DND-41 (cell line): ENCODE results near the gene CDX1.

Experiments
- EZH2 ChIP-seq: IDR thresholded peaks from 3 replicates; pipeline ENCODE4 v1.6.1; 2012; ENCODE audit warnings: borderline replicate concordance, low read depth, mild to moderate bottlenecking, moderate library complexity, low read length, inconsistent platforms; ENCODE audit not compliant: severe bottlenecking
- TF ChIP-seq, protein P1 (sequence below): IDR thresholded peaks from 2 replicates; pipeline ENCODE4 v1.5.1; 2012; ENCODE audit warnings: borderline replicate concordance, low read length, moderate library complexity, mild to moderate bottlenecking; ENCODE audit not compliant: poor library complexity, severe bottlenecking; ENCODE audit errors: extremely low read depth

GRCh38 chr5:150230842-150231241 lies 64.3 kb downstream of the CDX1 start:
- TF ChIP-seq, protein P1, sequence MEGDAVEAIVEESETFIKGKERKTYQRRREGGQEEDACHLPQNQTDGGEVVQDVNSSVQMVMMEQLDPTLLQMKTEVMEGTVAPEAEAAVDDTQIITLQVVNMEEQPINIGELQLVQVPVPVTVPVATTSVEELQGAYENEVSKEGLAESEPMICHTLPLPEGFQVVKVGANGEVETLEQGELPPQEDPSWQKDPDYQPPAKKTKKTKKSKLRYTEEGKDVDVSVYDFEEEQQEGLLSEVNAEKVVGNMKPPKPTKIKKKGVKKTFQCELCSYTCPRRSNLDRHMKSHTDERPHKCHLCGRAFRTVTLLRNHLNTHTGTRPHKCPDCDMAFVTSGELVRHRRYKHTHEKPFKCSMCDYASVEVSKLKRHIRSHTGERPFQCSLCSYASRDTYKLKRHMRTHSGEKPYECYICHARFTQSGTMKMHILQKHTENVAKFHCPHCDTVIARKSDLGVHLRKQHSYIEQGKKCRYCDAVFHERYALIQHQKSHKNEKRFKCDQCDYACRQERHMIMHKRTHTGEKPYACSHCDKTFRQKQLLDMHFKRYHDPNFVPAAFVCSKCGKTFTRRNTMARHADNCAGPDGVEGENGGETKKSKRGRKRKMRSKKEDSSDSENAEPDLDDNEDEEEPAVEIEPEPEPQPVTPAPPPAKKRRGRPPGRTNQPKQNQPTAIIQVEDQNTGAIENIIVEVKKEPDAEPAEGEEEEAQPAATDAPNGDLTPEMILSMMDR: no peak
- no peak for TF ChIP-seq EZH2
